ENCODE results near the gene RNF115. TPM values are rescaled to one million over a fixed set of nuclear protein-coding genes. Genes with fewer than 3 reads are reported as not detected.

RNF115 gene
- total RNA-seq, 1 experiment from 2014 or later, result 17.5 TPM

- H3K4me3 ChIP-seq (ENCODE audit: low read depth, low read length), result peak within 1 kb of the TSS; percentile 51
- peak within 1 kb of the TSS; percentile 83 for H3K27ac Mint-ChIP-seq (ENCODE audit: unreplicated experiment)
- H3K27me3 ChIP-seq (replicated peaks; ENCODE audit: control insufficient read depth, insufficient read depth, low read length), result no peaks in the 10 kb centered on the region
- H3K4me1 Mint-ChIP-seq (ENCODE audit: low read depth, unreplicated experiment), result peaks cover 36% of the 10 kb centered on the region
- H3K9me3 ChIP-seq, result no peaks in the 10 kb centered on the region
- no peaks in the 10 kb centered on the region; the same call in none of the 2 replicates for H3K36me3 ChIP-seq (ENCODE audit: control insufficient read depth, insufficient read depth, low read length)
- H3K36me3 Mint-ChIP-seq (ENCODE audit: insufficient read depth, unreplicated experiment), result peaks cover 22% of the 10 kb centered on the region
- H3K4me1 ChIP-seq, result peaks cover 66% of the 10 kb centered on the region
- H3K27me3 Mint-ChIP-seq (ENCODE audit: insufficient read depth, unreplicated experiment), result no peaks in the 10 kb centered on the region
- H3K4me3 Mint-ChIP-seq (ENCODE audit: unreplicated experiment), result peak within 1 kb of the TSS; percentile 60
- intact Hi-C loops (cut with micrococcal nuclease; ENCODE audit: unreplicated experiment), result no loop called here
- DNase-seq, result peak; percentile 77 to 88
- no peaks in the 10 kb centered on the region for H3K9me3 Mint-ChIP-seq (ENCODE audit: unreplicated experiment)
- BruUV-seq (replicated peaks), result no TSS peak
- ChIA-PET POLR2A (interaction anchor here (0.6 to 1.6 kb wide), 5 partner anchors 10 to 1891 kb away, joined by 3 to 6 read pairs (median 4); partner anchors contain the start of genes PIAS3, POLR3C and RNF115), CTCF (interaction anchor here (1.4 to 1.5 kb wide), 3 partner anchors 9 to 138 kb away, joined by 5 to 12 read pairs (median 5); partner anchors contain the start of gene NUDT17)
- TF ChIP-seq CTCF (IDR thresholded peaks at IDR 0.05; ENCODE audit: insufficient read depth in 1 of 2, low read depth in 1 of 2, low read length in 1 of 2, severe bottlenecking in 1 of 2, unreplicated experiment in 1 of 2), result no peak
Measured at GRCh38 chr1:145707183-145707867, 116.6 kb downstream of the RNF115 start, which contains the start of gene PDZK1. TSS of gene PDZK1 (minus strand) at chr1:145707368. CDS start at chr1:145688021, 19,347 bp downstream.

- Histone ChIP-seq H3K4me3 (ENCODE audit: low read depth, low read length) (peak overlapping the region; percentile 51), H3K4me1 (peaks cover 62% of the 10 kb centered on the region), H3K27me3 (replicated peaks; ENCODE audit: control insufficient read depth, insufficient read depth, low read length) (no peaks in the 10 kb centered on the region), H3K9me3 (no peaks in the 10 kb centered on the region), H3K36me3 (ENCODE audit: control insufficient read depth, insufficient read depth, low read length) (no peaks in the 10 kb centered on the region; the same call in none of the 2 replicates)
- peaks cover 29% of the 10 kb centered on the region for H3K4me1 Mint-ChIP-seq (ENCODE audit: low read depth, unreplicated experiment)
- DNase-seq, result peak; percentile 48 to 72
- intact Hi-C loops (cut with micrococcal nuclease; ENCODE audit: unreplicated experiment), result no loop called here
- peaks cover 13% of the 10 kb centered on the region for H3K36me3 Mint-ChIP-seq (ENCODE audit: insufficient read depth, unreplicated experiment)
- ChIA-PET POLR2A (interaction anchor here (0.6 to 1.6 kb wide), 3 partner anchors 11 to 153 kb away, joined by 3 to 6 read pairs (median 4); partner anchors contain the start of genes PIAS3, POLR3C and RNF115), CTCF (interaction anchor here (1.5 kb wide), 2 partner anchors 15 to 139 kb away, joined by 5 to 12 read pairs; partner anchors contain the start of gene NUDT17)
- H3K9me3 Mint-ChIP-seq (ENCODE audit: unreplicated experiment), result no peaks in the 10 kb centered on the region
- BruUV-seq (replicated peaks), result no TSS peak
- peak overlapping the region; percentile 60 for H3K4me3 Mint-ChIP-seq (ENCODE audit: unreplicated experiment)
- H3K27ac Mint-ChIP-seq (ENCODE audit: unreplicated experiment), result peak overlapping the region; percentile 83
- H3K27me3 Mint-ChIP-seq (ENCODE audit: insufficient read depth, unreplicated experiment), result no peaks in the 10 kb centered on the region
- TF ChIP-seq CTCF (IDR thresholded peaks at IDR 0.05; ENCODE audit: insufficient read depth in 1 of 2, low read depth in 1 of 2, low read length in 1 of 2, severe bottlenecking in 1 of 2, unreplicated experiment in 1 of 2), result no peak
Measured at GRCh38 chr1:145706086-145706664, 117.7 kb downstream of the RNF115 start.

- intact Hi-C loops (cut with micrococcal nuclease; ENCODE audit: unreplicated experiment), result no loop called here
- H3K4me3 ChIP-seq (ENCODE audit: low read depth, low read length), result peak overlapping the region; percentile 51
- Mint-ChIP-seq H3K4me3 (ENCODE audit: unreplicated experiment) (peak overlapping the region; percentile 60), H3K36me3 (ENCODE audit: insufficient read depth, unreplicated experiment) (peaks cover 12% of the 10 kb centered on the region), H3K9me3 (ENCODE audit: unreplicated experiment) (no peaks in the 10 kb centered on the region), H3K27me3 (ENCODE audit: insufficient read depth, unreplicated experiment) (no peaks in the 10 kb centered on the region), H3K4me1 (ENCODE audit: low read depth, unreplicated experiment) (peaks cover 24% of the 10 kb centered on the region), H3K27ac (ENCODE audit: unreplicated experiment) (peak overlapping the region; percentile 83)
- H3K9me3 ChIP-seq, result no peaks in the 10 kb centered on the region
- no peak for DNase-seq
- H3K36me3 ChIP-seq (ENCODE audit: control insufficient read depth, insufficient read depth, low read length), result no peaks in the 10 kb centered on the region; the same call in none of the 2 replicates
- no TSS peak for BruUV-seq (replicated peaks)
- ChIA-PET POLR2A (no interaction called here), CTCF (no interaction called here)
- H3K4me1 ChIP-seq, result peaks cover 59% of the 10 kb centered on the region
- no peaks in the 10 kb centered on the region for H3K27me3 ChIP-seq (replicated peaks; ENCODE audit: control insufficient read depth, insufficient read depth, low read length)
- no peak for TF ChIP-seq CTCF (IDR thresholded peaks at IDR 0.05; ENCODE audit: insufficient read depth in 1 of 2, low read depth in 1 of 2, low read length in 1 of 2, severe bottlenecking in 1 of 2, unreplicated experiment in 1 of 2)
Measured at GRCh38 chr1:145705622-145706021, 118.3 kb downstream of the RNF115 start.

Measured in Caco-2 (cell line).